HG03354 (cell line): ENCODE data around the gene RGS4.

ENCODE experiments used
- ATAC-seq: cut with Tn5 transposase; IDR thresholded peaks from one replicate; pipeline ENCODE4 v1.9.1; 2021; ENCODE audit warnings: mild to moderate bottlenecking; ENCODE audit not compliant: unreplicated experiment, poor library complexity, severe bottlenecking

The RGS4 gene

DNA sequence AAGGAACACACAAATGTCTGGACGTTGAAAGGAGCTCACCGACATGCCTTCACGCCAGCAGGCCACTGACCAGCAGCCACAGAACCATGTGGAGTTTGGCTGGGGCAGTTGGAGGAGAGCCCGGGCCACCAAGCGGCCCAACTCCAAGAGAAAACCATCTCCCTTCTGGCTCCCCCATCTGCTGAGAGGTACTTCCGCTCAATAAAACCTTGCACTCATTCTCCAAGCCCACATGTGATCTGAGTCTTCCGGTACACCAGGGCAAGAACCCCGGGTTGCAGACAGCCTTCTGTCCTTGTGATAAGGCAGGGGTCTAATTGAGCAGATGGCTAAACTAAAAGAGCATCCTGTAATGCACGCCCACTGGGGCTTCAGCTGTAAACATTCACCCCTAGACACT, 24.4 kb downstream of the RGS4 start:
- no peak for ATAC-seq

DNA sequence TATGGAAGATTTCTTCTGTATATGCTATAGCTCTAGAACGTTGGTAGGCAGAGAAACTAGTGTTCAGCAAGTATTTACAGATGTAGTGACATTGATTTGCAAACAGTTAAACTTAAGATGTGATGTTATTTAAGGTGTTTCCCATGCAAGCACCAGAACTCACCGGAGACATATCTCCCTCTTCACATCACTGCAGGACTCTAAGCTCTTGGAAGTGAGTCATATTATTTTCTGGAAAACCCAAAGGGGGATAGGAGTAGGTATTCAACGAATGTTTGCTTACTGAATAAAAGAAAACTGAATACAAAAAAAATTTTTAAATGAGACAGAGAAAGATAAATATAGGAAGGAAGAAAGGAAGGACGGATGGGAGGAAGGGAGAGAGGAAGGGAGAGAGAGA, 25.0 kb downstream of the RGS4 start:
- no peak for ATAC-seq

DNA sequence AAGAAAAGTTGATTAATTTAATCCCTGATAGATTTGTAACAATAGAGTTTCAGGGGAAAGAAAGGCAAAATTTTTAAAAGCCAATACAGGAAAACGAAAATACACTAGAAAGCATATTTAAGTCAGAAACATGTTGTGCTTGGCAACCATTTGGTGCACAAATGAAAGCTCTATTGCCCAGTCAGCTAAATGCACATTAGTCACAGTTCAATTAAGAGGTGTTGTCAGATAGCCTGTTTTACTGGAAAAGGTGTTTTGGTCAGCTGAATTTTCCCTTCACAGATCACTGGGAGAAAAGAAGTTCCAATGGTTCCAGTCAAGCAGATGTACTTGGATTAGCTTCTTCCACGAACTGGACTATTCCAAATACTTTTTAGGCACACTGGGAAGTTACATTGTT, 25.4 kb downstream of the RGS4 start:
- ATAC-seq: no peak

DNA sequence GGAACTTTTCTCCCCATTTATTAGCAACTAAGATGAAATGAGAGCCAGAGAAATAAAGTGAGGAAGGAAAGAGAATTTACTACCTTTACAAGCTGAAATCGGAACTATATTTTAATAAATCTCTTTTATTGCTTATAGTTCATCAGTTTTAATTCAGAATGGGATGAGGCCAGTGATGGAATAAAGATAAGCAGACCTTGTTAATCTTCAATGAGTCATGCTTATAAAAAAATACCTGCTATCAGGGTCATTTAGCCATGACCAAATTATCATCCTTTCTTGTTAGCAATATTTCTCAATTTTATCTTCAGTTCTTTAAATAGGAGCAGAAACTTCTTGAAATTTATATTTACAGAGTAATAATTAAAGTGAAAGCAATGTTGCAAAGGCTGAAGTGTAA, 26.1 kb downstream of the RGS4 start:
- no peak for ATAC-seq

DNA sequence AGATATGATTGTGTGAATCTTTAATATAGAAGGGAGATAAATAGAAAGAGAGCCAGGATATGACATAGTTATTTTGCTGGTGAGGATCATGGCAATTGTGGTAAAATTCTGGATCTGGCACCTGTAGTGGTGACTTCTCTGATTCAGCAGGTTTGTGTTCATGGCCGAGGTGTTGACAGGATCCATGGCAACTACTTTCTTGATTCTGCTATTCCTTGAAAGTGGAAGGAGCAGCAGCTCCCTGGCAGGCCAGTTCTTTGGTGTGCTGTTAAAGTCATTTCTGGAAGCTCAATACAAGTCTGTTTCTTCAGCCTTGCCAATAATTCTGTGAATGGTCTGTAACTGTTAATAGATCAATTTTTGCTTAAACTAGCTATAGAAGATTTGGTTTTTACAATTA, 33.4 kb downstream of the RGS4 start:
- no peak for ATAC-seq

DNA sequence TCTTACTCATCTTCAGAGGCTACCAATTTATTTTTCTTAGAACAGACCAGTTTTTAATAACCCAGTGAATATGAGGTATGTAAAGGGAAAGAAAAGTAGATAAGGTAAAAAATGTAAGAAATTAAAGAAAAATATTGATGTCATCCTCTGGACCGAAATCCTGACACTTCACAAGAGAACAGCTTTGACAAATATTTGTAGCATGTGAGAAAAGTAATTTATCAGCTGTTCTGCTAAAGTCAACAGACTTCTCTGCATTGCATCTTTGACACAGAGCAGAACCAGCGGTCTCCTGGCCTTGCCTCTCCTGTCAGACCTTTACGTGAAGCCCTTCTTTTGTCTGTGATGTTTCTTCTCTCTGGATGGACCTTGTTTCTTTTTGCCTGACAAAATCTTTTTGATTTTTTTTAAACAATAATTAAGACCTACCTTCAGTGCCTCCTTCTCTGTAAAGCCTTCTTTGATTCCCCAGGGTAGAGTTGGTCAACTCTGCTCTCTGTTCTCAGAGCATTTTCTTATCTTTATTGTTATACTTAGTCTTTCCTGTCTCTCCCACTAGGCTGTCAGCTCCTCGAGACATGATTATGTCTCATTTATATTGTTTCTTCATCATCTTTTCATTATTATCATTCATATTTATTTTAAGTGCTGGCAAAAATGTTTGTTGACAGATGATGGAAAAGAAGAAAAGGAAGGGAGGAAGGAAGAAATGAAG, 35.4 kb downstream of the RGS4 start:
- ATAC-seq: no peak

DNA sequence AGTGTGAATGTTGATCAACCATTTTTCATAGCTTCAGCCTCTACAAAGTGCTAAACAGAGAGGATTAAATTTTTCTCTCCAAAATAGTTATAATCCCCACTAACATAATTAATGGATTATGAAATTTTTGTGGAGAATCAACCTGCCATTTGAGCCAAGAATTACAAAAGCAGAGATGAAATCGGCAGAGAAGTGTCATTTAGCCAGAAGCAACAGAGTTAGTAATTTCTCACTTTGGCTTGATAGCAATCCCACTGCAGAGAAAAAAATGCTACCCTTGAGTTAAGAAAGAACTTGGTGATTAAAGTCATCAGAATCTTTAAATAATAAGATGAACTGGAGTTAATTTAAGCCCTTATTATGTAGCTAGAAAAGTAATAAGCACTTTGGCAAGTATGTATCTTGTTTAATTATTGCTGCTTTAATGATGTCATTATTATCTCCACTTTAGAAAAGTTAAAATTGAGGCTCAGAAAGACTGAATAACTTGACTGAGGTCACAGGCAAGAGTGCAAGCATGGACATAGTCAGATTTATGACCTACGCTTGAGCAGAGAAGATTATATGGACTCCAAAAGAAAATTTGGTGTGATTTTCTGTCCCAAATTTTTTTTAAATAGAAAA, 37.3 kb downstream of the RGS4 start:
- ATAC-seq: no peak

DNA sequence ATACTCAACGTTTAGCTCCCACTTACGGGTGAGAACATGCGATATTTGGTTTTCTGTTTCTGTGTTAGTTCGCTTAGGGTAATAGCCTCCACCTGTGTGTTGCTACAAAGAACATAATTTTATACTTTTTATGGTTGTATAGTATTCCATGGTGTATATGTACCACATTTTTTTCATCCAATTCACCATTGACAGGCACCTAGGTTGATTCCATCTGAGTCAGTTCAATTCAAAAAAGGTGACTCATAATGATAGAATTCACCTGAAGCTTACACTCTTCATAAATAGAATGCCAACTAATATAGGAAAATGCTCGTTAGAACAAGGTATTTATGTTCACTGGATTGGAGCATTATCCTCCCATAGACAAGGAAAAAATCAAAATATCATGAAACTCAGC, 38.5 kb downstream of the RGS4 start:
- no peak for ATAC-seq

DNA sequence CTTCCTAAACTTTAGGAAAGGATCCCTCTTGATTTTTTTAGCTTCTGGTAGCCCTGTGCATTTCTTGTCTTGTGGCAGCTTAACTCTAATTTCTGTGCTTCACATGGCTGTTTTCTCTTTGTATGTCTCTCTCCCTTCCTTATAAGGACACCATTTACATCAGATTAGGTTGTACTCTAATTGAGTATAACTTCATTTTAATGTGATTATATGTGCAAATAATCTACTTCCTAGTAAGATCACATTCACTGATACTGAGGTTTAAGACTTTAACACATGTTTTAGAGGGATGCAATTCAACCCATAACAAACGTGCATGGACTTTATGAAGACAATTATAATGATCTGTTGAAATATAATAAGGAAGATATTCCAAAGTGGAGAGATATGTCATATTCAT, 46.7 kb downstream of the RGS4 start:
- no peak for ATAC-seq

DNA sequence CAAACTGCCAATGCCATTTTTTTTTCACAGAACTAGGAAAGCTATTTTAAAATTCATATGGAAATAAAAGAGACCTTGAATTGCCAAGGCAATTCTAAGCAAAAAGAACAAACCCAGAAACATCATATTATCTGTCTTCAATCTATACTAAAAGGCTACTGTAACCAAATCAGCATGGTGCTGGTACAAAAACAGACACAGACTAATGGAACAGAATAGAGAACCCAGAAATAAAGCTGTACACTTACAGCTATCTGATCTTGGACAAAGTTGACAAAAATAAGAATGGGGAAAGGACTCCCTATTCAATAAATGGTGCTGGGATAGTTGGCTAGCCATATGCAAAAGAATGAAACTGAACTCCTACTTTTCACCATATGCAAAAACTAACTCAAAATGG, 50.5 kb downstream of the RGS4 start:
- no peak for ATAC-seq

DNA sequence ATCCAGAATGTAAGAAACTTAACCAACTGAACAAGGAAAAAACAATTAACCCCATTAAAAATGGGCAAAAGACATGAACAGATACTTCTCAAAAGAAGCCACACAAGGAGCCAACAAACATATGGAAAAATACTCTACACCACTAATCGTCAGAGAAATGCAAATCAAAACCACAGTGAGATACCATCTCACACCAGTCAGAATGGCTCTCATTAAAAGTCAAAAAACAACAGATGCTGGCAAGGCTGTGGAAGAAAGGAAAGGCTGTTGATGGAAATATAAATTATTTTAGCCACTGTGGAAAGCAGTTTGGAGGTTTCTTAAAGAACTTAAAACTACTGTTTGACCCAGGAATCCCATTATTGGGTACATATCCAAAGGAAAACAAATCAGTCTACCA, 51.2 kb downstream of the RGS4 start:
- ATAC-seq: no peak

DNA sequence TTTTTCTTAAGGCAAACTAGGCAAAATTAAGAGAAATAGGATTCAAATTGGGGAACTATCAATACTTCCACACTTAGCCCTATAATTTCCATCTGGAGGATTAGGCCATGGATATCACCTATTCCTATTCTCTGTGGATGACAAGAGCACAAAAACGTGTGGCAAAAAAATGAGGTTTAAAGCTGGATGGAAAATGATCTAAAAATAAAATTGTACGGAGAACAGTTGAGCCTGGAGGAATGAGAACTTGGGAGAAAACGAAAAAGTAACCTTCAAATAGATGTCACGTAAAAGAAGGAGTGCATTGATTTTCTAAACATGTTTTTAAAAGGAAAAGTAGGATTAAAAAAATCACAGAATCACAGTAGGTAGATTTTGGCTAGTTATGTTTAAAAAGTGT, 55.7 kb downstream of the RGS4 start:
- no peak for ATAC-seq
